OCI-LY1 (cell line): ENCODE data around the gene COL11A1.

Experiments
- H2AFZ ChIP-seq: fragments of 200-600 bp; sonication (generic), shearing (Covaris generic); 2 replicates; pipeline ENCODE4 v1.6.0; 2014; ENCODE audit warnings: antibody characterized with exemption, mild to moderate bottlenecking, low read length
- H3F3A ChIP-seq: fragments of 200-600 bp; sonication (generic), shearing (Covaris generic); 2 replicates; pipeline ENCODE4 v1.6.0; 2014; ENCODE audit warnings: mild to moderate bottlenecking, antibody characterized with exemption, low read length, moderate library complexity; ENCODE audit not compliant: insufficient read depth
- H3K27ac ChIP-seq: fragments of 200-600 bp; sonication (generic); 2 replicates; pipeline ENCODE4 v1.5.1; 2014; ENCODE audit warnings: low read length, mixed run types, mild to moderate bottlenecking, low read depth; ENCODE audit not compliant: poor library complexity, severe bottlenecking
- H3K27me3 ChIP-seq: fragments of 200-600 bp; sonication (generic); 2 replicates; pipeline ENCODE4 v1.6.0; 2014; ENCODE audit warnings: antibody characterized with exemption, mild to moderate bottlenecking, low read length, moderate library complexity; ENCODE audit not compliant: insufficient read depth
- H3K36me3 ChIP-seq: fragments of 200-600 bp; sonication (generic); 2 replicates; pipeline ENCODE4 v1.6.1; 2014; ENCODE audit warnings: mild to moderate bottlenecking, antibody characterized with exemption, low read length, moderate library complexity, mixed read lengths; ENCODE audit not compliant: insufficient read depth
- H3K4me1 ChIP-seq: fragments of 200-600 bp; sonication (generic); 2 replicates; pipeline ENCODE4 v1.5.1; 2014; ENCODE audit warnings: mild to moderate bottlenecking, low read length, moderate library complexity; ENCODE audit not compliant: insufficient read depth, severe bottlenecking
- H3K4me2 ChIP-seq: fragments of 200-600 bp; sonication (generic), shearing (Covaris generic); 2 replicates; pipeline ENCODE4 v1.6.1; 2014; ENCODE audit warnings: low read length
- H3K4me3 ChIP-seq: fragments of 200-600 bp; sonication (generic); 2 replicates; pipeline ENCODE4 v1.5.1; 2014; ENCODE audit warnings: low read length, low read depth, mild to moderate bottlenecking, mixed read lengths; ENCODE audit not compliant: poor library complexity, severe bottlenecking
- H3K79me2 ChIP-seq: fragments of 200-600 bp; shearing (Covaris generic); 2 replicates; pipeline ENCODE4 v1.6.1; 2016; ENCODE audit warnings: mixed run types, low read length, mixed read lengths; ENCODE audit not compliant: insufficient read depth
- H3K9ac ChIP-seq: fragments of 200-600 bp; sonication (generic), shearing (Covaris generic); 2 replicates; pipeline ENCODE4 v1.6.1; 2014; ENCODE audit warnings: mild to moderate bottlenecking, low read length, mixed read lengths
- H3K9me2 ChIP-seq: fragments of 200-600 bp; sonication (generic), shearing (Covaris generic); 2 replicates; pipeline ENCODE4 v1.6.1; 2014; ENCODE audit warnings: low read depth, mild to moderate bottlenecking, low read length, mixed read lengths
- H3K9me3 ChIP-seq: fragments of 200-600 bp; shearing (Covaris generic); 2 replicates; pipeline ENCODE4 v1.6.1; 2014; ENCODE audit warnings: low read length, mixed read lengths
- H4K20me1 ChIP-seq: fragments of 200-600 bp; sonication (generic), shearing (Covaris generic); 2 replicates; pipeline ENCODE4 v1.6.0; 2016; ENCODE audit warnings: mild to moderate bottlenecking, low read length; ENCODE audit not compliant: insufficient read depth
- CTCF ChIP-seq: fragments of 200-600 bp; sonication (generic), shearing (Covaris generic); IDR thresholded peaks from 2 replicates; pipeline ENCODE4 v1.5.1; 2017; ENCODE audit warnings: mild to moderate bottlenecking, antibody characterized with exemption, low read length, moderate library complexity, mixed read lengths
- EZH2 ChIP-seq: fragments of 200-600 bp; sonication (generic), shearing (Covaris generic); IDR thresholded peaks from 2 replicates; pipeline ENCODE4 v1.8.0; 2017; ENCODE audit warnings: borderline replicate concordance, mixed run types, mild to moderate bottlenecking, antibody characterized with exemption, low read length, moderate library complexity, mixed read lengths

The COL11A1 gene

GRCh38 chr1:102872526-102872925 is 235.8 kb downstream of the COL11A1 start:
- Histone ChIP-seq H3K4me2 (no peak overlapping the region), H3K9me2 (no peaks in the 10 kb centered on the region), H3K79me2 (no peaks in the 10 kb centered on the region), H3F3A (no peaks in the 10 kb centered on the region), H3K4me1 (no peaks in the 10 kb centered on the region), H2AFZ (no peak overlapping the region), H3K36me3 (no peaks in the 10 kb centered on the region), H3K27ac (no peak overlapping the region), H3K9me3 (no peaks in the 10 kb centered on the region), H3K9ac (no peak overlapping the region), H4K20me1 (no peaks in the 10 kb centered on the region), H3K4me3 (no peak overlapping the region), H3K27me3 (no peaks in the 10 kb centered on the region)
- no peak for TF ChIP-seq CTCF
- TF ChIP-seq EZH2: no peak

GRCh38 chr1:102872097-102872496 is 236.2 kb downstream of the COL11A1 start:
- Histone ChIP-seq H3K27ac (no peak overlapping the region), H3K9ac (no peak overlapping the region), H3K79me2 (no peaks in the 10 kb centered on the region), H2AFZ (no peak overlapping the region), H3K9me2 (no peaks in the 10 kb centered on the region), H3K4me2 (no peak overlapping the region), H4K20me1 (no peaks in the 10 kb centered on the region), H3K4me1 (no peaks in the 10 kb centered on the region), H3K36me3 (no peaks in the 10 kb centered on the region), H3K4me3 (no peak overlapping the region), H3F3A (no peaks in the 10 kb centered on the region), H3K9me3 (no peaks in the 10 kb centered on the region), H3K27me3 (no peaks in the 10 kb centered on the region)
- TF ChIP-seq CTCF (peak; percentile 22; the same call in 1 of the 2 replicates), EZH2 (no peak)

- no peaks in the 10 kb centered on the region for H4K20me1 ChIP-seq
- H2AFZ ChIP-seq: no peak overlapping the region
- TF ChIP-seq CTCF (no peak), EZH2 (no peak)
These were observed 244.6 kb downstream of the COL11A1 start for GRCh38 chr1:102863704-102864103.

More at GRCh38 chr1:102863704-102864103, 244.6 kb downstream of the COL11A1 start:
- Histone ChIP-seq H3K4me3 (no peak overlapping the region), H3K27me3 (no peaks in the 10 kb centered on the region), H3K79me2 (no peaks in the 10 kb centered on the region), H3K4me1 (no peaks in the 10 kb centered on the region), H3K27ac (no peak overlapping the region), H3K36me3 (no peaks in the 10 kb centered on the region), H3K4me2 (no peak overlapping the region), H3K9me2 (no peaks in the 10 kb centered on the region), H3K9ac (no peak overlapping the region), H3F3A (no peaks in the 10 kb centered on the region), H3K9me3 (no peaks in the 10 kb centered on the region)
